Activated naive CD8-positive, alpha-beta T cell treated with anti-CD3 and anti-CD28 coated beads for 36 hours (primary cell): ENCODE measurements around the gene RNF34. TPM values are rescaled to one million over a fixed set of nuclear protein-coding genes. Genes with fewer than 3 reads are reported as not detected.

Experiments used
- DNase-seq: peaks from one replicate; pipeline ENCODE4 v3.0.0; 2021
- H3K27ac Mint-ChIP-seq: one replicate; pipeline ENCODE4 v1.8.0; 2022; ENCODE audit warnings: mild to moderate bottlenecking, moderate library complexity, mixed read lengths
- H3K27me3 Mint-ChIP-seq: one replicate; pipeline ENCODE4 v1.8.0; 2022; ENCODE audit warnings: mild to moderate bottlenecking, mixed read lengths
- H3K36me3 Mint-ChIP-seq: one replicate; pipeline ENCODE4 v1.8.0; 2021; ENCODE audit warnings: mild to moderate bottlenecking, mixed read lengths
- H3K4me1 Mint-ChIP-seq: one replicate; pipeline ENCODE4 v1.8.0; 2021; ENCODE audit warnings: mixed read lengths
- H3K4me3 Mint-ChIP-seq: one replicate; pipeline ENCODE4 v1.8.0; 2022; ENCODE audit warnings: mild to moderate bottlenecking, moderate library complexity, mixed read lengths
- H3K9me3 Mint-ChIP-seq: one replicate; pipeline ENCODE4 v1.8.0; 2022; ENCODE audit warnings: mixed read lengths
- total RNA-seq, 2 experiments: library from RNA; stranded (reverse); gene quantifications; one replicate each; pipeline ENCODE4 v1.2.3, GENCODE V29; 2021

Gene RNF34
- total RNA-seq, 2 experiments from 2014 or later, result 60.2 to 63.9 TPM

GRCh38 chr12:121413917-121414316, 14.0 kb downstream of the RNF34 start:
- H3K27ac Mint-ChIP-seq, result no peak overlapping the region

GRCh38 chr12:121417847-121418246, 17.9 kb downstream of the RNF34 start:
- no peak overlapping the region for H3K27ac Mint-ChIP-seq
- H3K36me3 Mint-ChIP-seq, result peaks cover 27% of the 10 kb centered on the region

More at GRCh38 chr12:121413917-121414316, 14.0 kb downstream of the RNF34 start:
- DNase-seq, result no peak
- H3K27me3 Mint-ChIP-seq, result no peaks in the 10 kb centered on the region
- peaks cover 18% of the 10 kb centered on the region for H3K36me3 Mint-ChIP-seq
- no peaks in the 10 kb centered on the region for H3K9me3 Mint-ChIP-seq
- no peak overlapping the region for H3K4me3 Mint-ChIP-seq
- peaks cover 17% of the 10 kb centered on the region for H3K4me1 Mint-ChIP-seq

GRCh38 chr12:121420109-121420508, 20.2 kb downstream of the RNF34 start:
- H3K36me3 Mint-ChIP-seq, result peaks cover 31% of the 10 kb centered on the region
- peaks cover 11% of the 10 kb centered on the region for H3K4me1 Mint-ChIP-seq
- H3K27ac Mint-ChIP-seq, result no peak overlapping the region
- H3K9me3 Mint-ChIP-seq, result no peaks in the 10 kb centered on the region
- H3K27me3 Mint-ChIP-seq, result no peaks in the 10 kb centered on the region
- H3K4me3 Mint-ChIP-seq, result no peak overlapping the region
- DNase-seq, result no peak

More at GRCh38 chr12:121417847-121418246, 17.9 kb downstream of the RNF34 start:
- no peak overlapping the region for H3K4me3 Mint-ChIP-seq
- H3K4me1 Mint-ChIP-seq, result peaks cover 13% of the 10 kb centered on the region
- no peaks in the 10 kb centered on the region for H3K27me3 Mint-ChIP-seq
- no peak for DNase-seq
- H3K9me3 Mint-ChIP-seq, result no peaks in the 10 kb centered on the region

- H3K36me3 Mint-ChIP-seq, result peaks cover 30% of the 10 kb centered on the region
- DNase-seq, result no peak
- H3K9me3 Mint-ChIP-seq, result no peaks in the 10 kb centered on the region
- no peaks in the 10 kb centered on the region for H3K27me3 Mint-ChIP-seq
- H3K27ac Mint-ChIP-seq, result no peak overlapping the region
- no peak overlapping the region for H3K4me3 Mint-ChIP-seq
- peaks cover 2% of the 10 kb centered on the region for H3K4me1 Mint-ChIP-seq
Measured at GRCh38 chr12:121423253-121423652, 23.3 kb downstream of the RNF34 start.

- no peaks in the 10 kb centered on the region for H3K27me3 Mint-ChIP-seq
- peaks cover 2% of the 10 kb centered on the region for H3K4me1 Mint-ChIP-seq
- no peak overlapping the region for H3K4me3 Mint-ChIP-seq
- H3K9me3 Mint-ChIP-seq, result no peaks in the 10 kb centered on the region
- peaks cover 34% of the 10 kb centered on the region for H3K36me3 Mint-ChIP-seq
- DNase-seq, result no peak
- no peak overlapping the region for H3K27ac Mint-ChIP-seq
Measured at GRCh38 chr12:121423682-121424623, 24.0 kb downstream of the RNF34 start.

GRCh38 chr12:121424624-121424975, 24.7 kb downstream of the RNF34 start:
- Mint-ChIP-seq H3K4me3 (no peak overlapping the region), H3K36me3 (peaks cover 36% of the 10 kb centered on the region), H3K27me3 (no peaks in the 10 kb centered on the region), H3K4me1 (peaks cover 2% of the 10 kb centered on the region), H3K27ac (no peak overlapping the region), H3K9me3 (no peaks in the 10 kb centered on the region)
- DNase-seq, result no peak

GRCh38 chr12:121427556-121428050, 27.7 kb downstream of the RNF34 start:
- Mint-ChIP-seq H3K27ac (peak overlapping the region; percentile 27), H3K4me1 (peaks cover 2% of the 10 kb centered on the region)

GRCh38 chr12:121428883-121429282, 29.0 kb downstream of the RNF34 start:
- no peak for DNase-seq
- Mint-ChIP-seq H3K4me3 (no peak overlapping the region), H3K4me1 (peaks cover 2% of the 10 kb centered on the region), H3K9me3 (no peaks in the 10 kb centered on the region), H3K27me3 (no peaks in the 10 kb centered on the region), H3K27ac (peak overlapping the region; percentile 34), H3K36me3 (peaks cover 36% of the 10 kb centered on the region)

More at GRCh38 chr12:121427556-121428050, 27.7 kb downstream of the RNF34 start:
- no peaks in the 10 kb centered on the region for H3K9me3 Mint-ChIP-seq
- H3K36me3 Mint-ChIP-seq, result peaks cover 32% of the 10 kb centered on the region
- H3K27me3 Mint-ChIP-seq, result no peaks in the 10 kb centered on the region
- DNase-seq, result no peak
- H3K4me3 Mint-ChIP-seq, result no peak overlapping the region

GRCh38 chr12:121430833-121431415, 31.0 kb downstream of the RNF34 start:
- Mint-ChIP-seq H3K9me3 (no peaks in the 10 kb centered on the region), H3K4me3 (no peak overlapping the region), H3K27ac (no peak overlapping the region), H3K36me3 (peaks cover 40% of the 10 kb centered on the region), H3K4me1 (peaks cover under 1% of the 10 kb centered on the region), H3K27me3 (no peaks in the 10 kb centered on the region)
- no peak for DNase-seq

GRCh38 chr12:121432740-121433480, 33.0 kb downstream of the RNF34 start:
- DNase-seq, result no peak
- no peaks in the 10 kb centered on the region for H3K4me1 Mint-ChIP-seq
- no peak overlapping the region for H3K4me3 Mint-ChIP-seq
- H3K9me3 Mint-ChIP-seq, result peaks cover 5% of the 10 kb centered on the region
- H3K36me3 Mint-ChIP-seq, result peaks cover 51% of the 10 kb centered on the region
- no peaks in the 10 kb centered on the region for H3K27me3 Mint-ChIP-seq
- peak overlapping the region; percentile 44 for H3K27ac Mint-ChIP-seq

- H3K4me1 Mint-ChIP-seq, result no peaks in the 10 kb centered on the region
- no peak overlapping the region for H3K4me3 Mint-ChIP-seq
- no peak for DNase-seq
- H3K36me3 Mint-ChIP-seq, result peaks cover 53% of the 10 kb centered on the region
- H3K27me3 Mint-ChIP-seq, result no peaks in the 10 kb centered on the region
- H3K27ac Mint-ChIP-seq, result no peak overlapping the region
- peaks cover 5% of the 10 kb centered on the region for H3K9me3 Mint-ChIP-seq
Measured at GRCh38 chr12:121436706-121437105, 36.8 kb downstream of the RNF34 start.

- H3K36me3 Mint-ChIP-seq, result peaks cover 49% of the 10 kb centered on the region
- peaks cover 3% of the 10 kb centered on the region for H3K4me1 Mint-ChIP-seq
- H3K27me3 Mint-ChIP-seq, result no peaks in the 10 kb centered on the region
- no peak overlapping the region for H3K27ac Mint-ChIP-seq
- H3K9me3 Mint-ChIP-seq, result peaks cover 5% of the 10 kb centered on the region
- H3K4me3 Mint-ChIP-seq, result no peak overlapping the region
- no peak for DNase-seq
Measured at GRCh38 chr12:121438905-121439304, 39.0 kb downstream of the RNF34 start.

- Mint-ChIP-seq H3K27me3 (no peaks in the 10 kb centered on the region), H3K36me3 (peaks cover 46% of the 10 kb centered on the region), H3K27ac (no peak overlapping the region), H3K9me3 (peaks cover 5% of the 10 kb centered on the region), H3K4me3 (no peak overlapping the region), H3K4me1 (peaks cover 3% of the 10 kb centered on the region)
- no peak for DNase-seq
Measured at GRCh38 chr12:121439715-121440114, 39.8 kb downstream of the RNF34 start.

GRCh38 chr12:121440768-121441167, 40.9 kb downstream of the RNF34 start:
- Mint-ChIP-seq H3K36me3 (peaks cover 40% of the 10 kb centered on the region), H3K4me1 (peaks cover 3% of the 10 kb centered on the region), H3K27me3 (no peaks in the 10 kb centered on the region), H3K27ac (no peak overlapping the region), H3K4me3 (no peak overlapping the region), H3K9me3 (peaks cover 5% of the 10 kb centered on the region)
- DNase-seq, result no peak

GRCh38 chr12:121441555-121441954, 41.6 kb downstream of the RNF34 start:
- Mint-ChIP-seq H3K27me3 (no peaks in the 10 kb centered on the region), H3K4me3 (no peak overlapping the region), H3K36me3 (peaks cover 32% of the 10 kb centered on the region), H3K9me3 (peaks cover 5% of the 10 kb centered on the region), H3K4me1 (peaks cover 3% of the 10 kb centered on the region), H3K27ac (no peak overlapping the region)
- no peak for DNase-seq
